8988T (cell line): Measurements from ENCODE around the gene PTPRB.

Source experiments
- DNase-seq: peaks from one replicate; pipeline ENCODE4 v3.0.0; 2011

Gene PTPRB

DNA sequence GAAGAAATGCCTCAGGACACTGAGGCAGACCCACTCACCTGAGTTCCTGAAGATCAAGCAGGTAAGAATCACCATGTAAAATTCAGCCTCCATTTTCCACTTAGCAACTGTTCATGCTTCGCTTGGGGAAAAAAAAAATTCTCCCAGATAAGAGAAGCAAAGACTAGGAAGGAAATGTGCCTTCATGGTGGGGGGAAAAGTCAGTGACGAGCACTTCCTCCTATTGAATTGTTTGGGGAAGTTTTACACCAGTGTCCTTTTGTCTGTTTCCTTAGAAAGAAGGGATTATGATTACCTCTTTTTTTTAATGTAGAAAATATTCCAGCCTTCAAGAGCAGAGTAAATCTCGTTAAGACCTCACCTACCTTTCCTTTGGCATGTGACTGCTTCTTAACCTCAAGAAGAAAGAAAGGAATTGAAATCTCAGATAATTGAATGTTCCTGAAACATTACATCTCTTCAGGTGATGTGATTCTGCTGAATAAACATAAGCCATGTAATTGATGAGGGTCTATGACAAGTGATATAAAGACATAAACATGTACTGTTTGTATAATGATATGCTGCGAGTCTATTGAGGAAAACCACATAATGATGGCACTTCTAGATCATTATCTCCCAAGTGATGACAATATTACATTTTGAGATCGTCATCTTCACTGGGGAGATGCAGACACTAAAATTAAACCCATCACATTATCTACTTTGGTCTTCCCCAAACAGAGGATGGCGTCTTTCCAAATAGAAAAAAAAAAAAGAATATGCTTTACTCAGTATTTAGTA is at the start of gene PTPRB:
PTPRB (minus strand) TSS at position 127 of the 783 bp plus-strand sequence; CDS start at position 93, 34 bp downstream.
- DNase-seq: no peak

DNA sequence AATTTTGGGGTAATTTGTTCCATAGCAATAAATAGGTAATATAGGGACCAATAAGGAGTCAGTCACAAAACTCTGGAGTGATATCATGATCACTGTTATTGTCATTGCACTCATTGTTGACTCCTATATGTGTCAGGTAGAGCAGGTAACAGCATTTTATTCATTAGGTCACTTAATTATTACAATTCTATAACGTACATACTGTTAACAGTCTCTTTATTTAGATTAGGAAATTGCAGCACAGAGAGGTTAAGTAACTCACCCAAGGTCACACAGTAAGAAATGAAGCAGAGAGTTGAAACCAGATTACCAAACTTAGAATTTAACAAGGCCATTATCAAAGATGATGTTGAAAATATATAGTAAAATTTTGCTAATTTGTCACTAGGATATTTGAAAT is 49.7 kb upstream of the PTPRB start:
- DNase-seq: no peak

DNA sequence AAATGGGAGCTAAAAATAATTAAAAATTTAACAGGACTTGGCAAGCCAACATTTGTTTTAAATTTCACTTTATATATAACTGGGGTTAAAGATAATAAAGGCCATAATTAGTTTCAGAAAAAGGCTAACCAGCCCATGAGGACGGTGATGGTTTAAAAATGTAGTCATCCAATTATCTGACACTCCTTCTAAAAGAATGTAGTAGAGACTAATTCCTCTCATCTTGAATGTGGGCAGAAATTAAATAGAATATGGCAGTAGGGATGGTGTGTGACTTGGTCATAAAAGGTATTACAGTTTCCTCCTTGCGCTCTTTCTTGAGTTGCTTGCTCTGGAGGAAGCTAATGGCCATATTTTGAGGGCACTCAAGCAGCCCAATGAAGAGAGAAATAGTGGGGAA is 49.1 kb upstream of the PTPRB start:
- DNase-seq: no peak

DNA sequence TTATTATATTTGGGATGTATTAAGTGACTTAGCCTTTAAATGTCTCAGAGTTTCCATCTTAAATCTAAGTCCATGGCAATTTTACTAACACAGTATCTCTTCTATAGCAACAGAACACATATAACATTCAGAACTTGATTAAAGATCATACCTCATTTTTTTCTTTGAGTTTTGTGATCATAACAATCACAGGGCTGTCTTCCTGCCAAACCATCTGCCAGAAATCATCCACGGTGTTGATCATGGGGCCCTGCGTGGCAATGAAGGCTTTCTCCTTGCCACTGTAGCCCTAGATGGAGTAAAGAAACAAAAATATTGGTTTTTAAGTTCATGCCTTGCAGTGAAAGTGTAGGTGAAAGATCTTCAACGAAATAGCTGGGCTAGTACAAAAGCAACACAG is 46.7 kb upstream of the PTPRB start:
- no peak for DNase-seq

DNA sequence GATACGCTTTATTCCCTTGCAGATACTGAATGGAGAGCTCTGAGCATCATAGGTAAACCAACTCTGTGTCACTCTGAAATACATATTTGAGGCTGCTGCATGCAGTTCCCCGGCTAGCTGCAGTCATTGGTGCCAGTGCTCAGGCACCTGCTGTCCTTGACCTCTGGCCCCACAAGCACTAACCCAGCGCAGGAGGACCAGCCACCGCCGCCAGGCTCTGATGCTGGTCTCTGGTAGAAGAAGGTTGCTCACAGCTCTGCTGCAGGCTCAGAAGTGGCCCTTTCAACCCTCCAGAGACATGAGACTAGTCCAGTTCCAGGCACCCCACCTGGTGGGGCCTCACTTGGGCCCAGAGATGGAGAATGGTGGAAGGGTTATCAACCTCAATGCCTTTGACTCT is 34.5 kb upstream of the PTPRB start:
- DNase-seq: no peak

DNA sequence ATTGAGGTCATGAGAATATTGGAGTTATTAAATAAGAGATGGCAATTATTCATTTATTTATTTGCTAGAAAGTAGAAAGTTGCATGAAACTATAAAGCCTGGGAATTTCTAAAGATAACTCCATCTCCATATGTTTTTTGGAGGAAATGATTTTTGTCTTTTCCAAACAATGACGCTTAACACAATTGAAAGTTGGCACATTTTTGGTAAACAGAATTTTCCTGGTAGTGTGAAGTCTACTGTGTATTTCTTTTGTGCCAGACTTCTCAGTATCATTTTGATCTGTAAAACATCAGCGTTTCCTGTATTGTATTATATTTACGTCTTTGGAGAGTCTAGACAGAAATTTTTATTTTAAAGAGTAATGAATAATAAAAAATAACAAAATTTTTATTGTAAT is 33.7 kb upstream of the PTPRB start:
- DNase-seq: no peak

DNA sequence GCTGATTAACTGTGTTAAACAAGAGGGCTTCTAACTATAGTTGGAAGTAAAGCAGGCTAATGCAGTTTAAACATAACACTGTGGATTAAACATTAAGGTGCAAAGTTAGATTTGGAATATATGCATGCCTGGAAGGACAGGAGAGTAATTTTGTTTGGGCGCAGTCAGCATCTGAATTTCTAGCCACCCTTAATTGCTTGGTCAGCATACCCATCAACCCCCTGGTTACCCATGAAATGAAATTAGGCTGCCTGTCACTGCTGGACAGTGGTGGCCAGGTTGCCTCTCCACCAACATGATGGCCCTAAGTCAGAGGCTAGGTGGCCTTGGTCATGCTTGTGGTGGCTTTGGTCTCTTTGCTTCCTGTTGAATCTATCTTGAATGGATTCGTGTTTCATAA is 30.0 kb upstream of the PTPRB start:
- DNase-seq: no peak

DNA sequence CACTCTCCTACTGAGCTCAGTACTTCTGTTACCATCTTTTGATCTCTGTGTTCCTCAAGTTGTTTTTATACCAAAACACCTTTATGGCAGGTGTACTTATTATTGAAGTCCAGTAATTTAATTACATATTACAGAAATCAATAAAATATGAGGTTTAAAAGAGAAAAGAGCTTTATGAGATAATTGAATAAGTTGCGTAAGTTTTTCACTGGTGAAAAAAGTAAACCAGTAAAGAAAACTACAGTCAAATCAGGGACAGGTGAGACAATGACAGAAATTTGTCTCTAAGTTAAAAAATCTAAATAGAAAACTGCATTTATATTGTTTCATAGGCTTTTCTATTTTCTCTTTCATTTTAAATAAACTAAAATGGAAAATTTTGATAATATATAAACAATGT is 29.1 kb upstream of the PTPRB start:
- no peak for DNase-seq

DNA sequence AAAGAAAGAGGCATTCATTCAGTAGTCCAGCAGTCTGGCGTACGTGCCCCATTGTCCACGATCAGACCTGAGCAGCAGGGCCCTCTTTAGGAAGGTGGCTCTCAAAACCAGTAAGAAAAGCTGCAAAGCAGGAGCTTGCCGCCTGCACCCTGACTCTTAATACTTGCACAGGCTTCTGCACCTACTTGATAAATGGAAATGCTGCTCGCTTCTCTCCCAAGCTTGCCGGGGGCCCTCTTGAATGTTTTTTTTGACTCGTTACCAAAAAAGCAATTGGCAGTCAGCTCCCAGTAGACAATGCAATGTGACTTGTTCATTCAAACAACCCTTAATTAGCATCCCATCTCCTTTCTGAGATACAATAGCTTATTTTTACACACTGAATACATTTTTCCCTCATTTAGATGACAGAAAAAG is 27.2 kb upstream of the PTPRB start:
- no peak for DNase-seq

DNA sequence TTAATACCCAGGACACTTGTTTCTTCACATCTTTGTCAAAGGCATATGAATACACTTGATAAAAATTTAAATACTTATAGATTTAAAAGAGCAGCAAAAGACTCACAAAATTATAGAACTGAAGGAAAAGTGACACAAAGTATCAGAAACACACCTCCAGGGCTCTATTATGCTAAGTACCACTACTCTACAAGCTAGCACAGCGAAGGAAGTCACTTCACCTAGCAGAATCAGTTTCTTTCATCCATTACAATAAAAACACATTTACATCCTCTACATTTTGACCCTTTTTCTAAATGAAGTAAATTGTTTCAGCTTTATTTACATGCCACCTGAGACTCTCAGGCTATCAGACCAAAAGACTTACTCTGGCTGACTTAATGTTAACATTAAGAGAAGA is 26.6 kb upstream of the PTPRB start:
- no peak for DNase-seq

DNA sequence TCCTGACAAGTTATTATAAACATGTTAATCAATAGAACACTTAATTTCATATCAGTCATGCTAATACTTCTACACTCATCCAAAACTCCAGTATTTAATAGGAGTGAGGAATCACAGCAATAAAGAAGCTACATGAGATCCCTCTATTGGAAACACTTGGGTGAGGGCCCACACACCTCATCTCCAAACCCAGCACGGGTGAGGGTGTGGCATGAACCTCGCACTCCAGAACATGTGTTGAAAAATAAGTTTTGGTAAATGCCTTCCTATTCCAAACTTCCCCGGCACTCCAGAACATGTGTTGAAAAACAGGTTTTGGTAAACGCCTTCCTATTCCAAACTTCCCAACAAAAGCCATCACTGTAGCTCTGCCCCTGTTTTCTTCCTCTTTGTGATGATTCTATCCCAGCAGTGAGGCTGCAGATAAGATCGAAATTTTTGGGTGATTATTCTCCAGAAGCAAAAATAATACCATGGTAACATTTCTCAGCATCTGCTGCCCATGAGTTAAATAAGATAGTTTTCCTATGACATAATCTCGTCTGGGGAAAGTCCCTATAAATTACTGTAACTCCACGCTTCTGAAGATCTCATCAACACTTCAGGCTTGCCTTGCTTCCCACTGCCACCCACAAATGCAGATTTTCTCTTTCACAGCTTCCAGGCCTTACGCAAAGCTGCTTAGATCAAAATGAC is 24.4 kb upstream of the PTPRB start:
- DNase-seq: no peak

DNA sequence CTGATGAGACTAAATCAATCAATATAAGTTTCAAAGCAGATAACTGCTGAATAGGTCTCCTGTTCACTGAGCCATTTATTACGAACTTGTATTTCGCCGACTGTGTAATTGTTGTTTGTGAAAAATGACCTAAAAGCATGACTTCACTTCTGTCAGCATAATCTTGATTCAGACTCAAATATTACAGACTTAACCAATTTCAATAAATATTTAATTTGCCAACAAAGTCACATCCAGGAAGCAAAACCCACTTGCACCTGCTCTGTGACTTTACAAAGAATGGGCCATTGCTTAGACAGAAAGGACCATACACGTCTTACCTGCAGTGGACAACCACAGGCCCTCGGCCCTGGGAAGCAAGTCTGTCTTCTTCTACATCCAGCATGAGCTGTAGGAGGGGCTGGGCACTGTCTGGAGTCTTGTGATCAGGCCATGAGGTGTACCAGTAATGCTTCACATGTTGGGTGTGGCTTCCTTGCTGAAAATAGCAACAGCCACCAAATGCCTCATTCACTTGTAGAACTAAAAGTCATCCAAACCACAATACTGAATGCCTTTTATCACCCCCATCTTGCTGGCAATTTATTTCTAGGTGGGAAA is 23.5 kb upstream of the PTPRB start:
- DNase-seq: no peak

DNA sequence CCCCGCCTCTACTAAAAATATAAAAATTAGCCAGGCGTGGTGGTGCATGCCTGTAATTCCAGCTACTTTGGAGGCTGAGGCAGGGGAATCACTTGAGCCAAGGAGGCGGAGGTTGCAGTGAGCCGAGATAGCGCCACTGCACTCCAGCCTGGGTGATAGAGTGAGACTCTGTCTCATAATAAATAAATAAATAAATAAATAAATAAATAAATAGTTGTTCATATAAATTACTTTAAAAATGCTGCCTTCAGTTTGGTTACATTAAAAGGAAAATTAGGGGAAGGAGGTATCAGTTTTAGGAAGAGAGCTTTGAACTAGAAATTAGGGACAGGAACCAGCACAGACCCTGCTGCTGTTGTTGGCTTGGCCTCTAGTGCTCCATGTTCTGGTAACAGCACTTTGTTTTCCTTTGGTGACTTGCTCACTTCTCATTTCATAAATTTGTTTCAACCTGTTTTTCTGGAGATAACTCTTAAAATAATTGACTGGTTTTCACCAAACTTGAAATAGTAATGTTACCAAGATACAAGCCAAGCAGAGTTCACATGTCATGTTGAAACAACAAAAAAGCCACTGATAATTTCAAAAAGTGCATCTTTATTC is 22.9 kb upstream of the PTPRB start:
- DNase-seq: no peak

DNA sequence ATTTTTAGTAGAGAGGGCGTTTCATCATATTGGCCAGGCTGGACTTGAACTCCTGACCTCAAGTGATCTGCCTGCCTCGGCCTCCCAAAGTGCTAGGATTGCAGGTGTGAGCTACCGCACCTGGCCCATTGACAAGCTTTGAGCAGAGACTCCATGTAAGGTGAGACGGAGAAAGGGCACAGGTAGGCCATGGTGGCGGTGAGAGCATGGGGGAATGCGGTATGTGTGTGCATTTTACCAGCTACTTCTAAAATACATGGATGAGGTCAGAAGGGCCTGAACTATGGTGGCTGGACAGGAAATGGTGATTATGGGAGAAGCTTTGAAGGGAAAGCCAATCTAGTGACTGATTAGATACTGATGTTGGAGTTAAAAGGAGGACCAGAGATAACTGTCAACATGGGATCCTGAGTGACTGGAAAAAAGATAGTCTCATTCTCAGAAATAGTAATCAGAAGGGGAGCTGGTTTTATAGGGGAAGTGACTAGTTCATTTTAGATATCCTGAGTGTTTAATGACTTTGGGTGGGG is 21.9 kb upstream of the PTPRB start:
- no peak for DNase-seq

DNA sequence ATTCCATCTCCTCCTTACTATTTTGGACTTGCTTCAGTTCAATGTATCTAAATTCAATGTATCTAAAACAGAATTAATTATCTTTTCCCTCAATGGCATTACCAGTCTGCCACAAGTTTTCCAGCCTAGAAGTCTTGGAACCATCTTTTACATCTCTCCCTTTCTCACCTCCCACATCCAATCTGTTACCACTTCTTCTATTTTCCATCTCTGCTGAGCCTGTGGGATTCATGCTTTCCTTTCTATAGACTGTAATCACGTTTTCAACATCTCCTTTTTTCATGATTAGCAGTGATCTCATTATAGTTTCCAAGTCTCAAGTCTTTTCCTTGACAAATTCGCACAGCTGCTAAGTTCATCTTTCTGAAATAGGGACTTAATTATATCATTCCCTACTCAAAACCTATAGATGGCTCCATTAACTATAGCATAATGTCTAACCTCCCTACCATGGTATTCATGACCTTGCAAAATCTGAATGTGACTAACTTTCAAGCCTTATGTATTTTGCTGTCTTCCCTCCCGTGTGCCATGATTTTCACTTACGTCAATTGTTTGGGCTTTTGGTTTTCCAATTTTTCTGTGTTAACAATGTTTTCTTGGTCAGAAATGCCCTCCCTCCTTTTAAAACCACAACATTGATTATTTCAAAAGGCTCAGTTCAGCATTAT is 20.5 kb upstream of the PTPRB start:
- DNase-seq: no peak

DNA sequence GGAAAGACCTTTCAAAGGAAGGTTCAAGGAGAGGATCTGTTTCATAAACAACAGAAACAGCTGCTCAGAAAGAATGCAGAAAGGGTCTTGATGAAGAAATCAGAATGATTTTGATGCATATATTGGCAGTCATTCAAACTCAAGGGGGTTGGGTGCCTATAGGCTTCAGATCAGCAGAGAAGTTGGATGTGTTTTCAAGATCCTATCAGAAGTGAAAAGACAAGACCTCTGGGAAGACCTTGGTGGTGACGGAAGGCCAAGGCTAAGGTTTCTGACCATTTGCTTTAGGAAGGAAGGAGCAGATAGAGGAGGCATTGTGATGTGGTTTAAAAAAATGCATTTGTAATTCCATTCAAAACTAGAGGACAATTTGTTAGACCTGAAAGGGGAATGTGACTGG is 15.2 kb upstream of the PTPRB start:
- no peak for DNase-seq

DNA sequence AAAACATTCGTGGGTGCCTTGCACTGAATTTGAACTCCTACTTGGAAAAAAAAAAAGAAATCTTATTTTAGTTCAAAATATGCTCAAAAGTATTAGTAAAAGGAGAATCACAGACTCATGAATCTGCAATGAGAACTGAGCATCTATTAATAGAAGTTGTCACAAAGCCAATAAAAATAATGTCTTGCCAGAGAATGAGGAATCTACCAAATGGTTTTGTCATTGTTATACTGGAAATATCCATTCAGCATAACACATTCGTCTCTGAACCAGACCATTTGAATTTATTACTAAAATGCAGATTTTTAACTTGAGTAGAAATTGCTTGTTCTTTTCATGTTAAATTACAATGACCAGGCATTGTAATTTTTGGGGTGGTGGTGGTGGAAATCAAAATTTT is 11.6 kb upstream of the PTPRB start:
- no peak for DNase-seq

DNA sequence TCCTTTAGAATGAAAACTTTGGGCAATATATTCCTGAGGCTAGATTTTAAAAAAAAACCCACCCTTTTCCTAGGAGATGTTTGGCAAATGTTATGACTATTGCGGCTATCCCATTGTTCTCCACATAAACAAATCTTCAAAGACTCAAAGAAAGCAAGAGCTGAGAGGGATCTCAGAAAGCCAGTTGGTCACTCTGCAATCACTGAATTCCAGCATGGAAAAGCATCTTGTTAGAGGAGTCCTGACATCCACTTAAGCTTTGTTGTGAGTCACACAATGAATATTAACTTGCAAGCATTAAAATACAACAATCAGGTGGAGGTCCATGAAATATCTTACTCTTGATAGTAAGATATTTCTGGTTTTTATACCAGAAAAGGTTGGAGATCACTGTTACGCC is 11.0 kb upstream of the PTPRB start:
- no peak for DNase-seq

DNA sequence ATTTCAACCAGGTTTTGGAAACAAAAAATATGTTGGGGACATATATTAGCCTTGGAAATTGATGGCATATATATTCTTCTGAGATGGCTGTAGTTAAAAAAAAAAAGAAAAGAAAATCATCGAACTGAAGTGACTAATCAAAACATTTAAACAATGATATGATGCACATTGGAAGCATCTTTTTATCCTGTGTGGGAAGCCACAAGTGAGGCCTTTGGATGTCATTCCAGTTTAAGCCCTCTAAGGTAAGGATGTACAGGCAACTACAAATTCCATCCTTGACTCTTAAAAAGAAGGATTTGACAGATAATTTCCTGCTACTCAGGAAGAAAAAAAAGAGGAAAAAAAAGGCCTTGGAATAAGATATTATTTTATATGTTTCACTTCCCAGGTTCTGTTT is 9.6 kb upstream of the PTPRB start:
- no peak for DNase-seq

DNA sequence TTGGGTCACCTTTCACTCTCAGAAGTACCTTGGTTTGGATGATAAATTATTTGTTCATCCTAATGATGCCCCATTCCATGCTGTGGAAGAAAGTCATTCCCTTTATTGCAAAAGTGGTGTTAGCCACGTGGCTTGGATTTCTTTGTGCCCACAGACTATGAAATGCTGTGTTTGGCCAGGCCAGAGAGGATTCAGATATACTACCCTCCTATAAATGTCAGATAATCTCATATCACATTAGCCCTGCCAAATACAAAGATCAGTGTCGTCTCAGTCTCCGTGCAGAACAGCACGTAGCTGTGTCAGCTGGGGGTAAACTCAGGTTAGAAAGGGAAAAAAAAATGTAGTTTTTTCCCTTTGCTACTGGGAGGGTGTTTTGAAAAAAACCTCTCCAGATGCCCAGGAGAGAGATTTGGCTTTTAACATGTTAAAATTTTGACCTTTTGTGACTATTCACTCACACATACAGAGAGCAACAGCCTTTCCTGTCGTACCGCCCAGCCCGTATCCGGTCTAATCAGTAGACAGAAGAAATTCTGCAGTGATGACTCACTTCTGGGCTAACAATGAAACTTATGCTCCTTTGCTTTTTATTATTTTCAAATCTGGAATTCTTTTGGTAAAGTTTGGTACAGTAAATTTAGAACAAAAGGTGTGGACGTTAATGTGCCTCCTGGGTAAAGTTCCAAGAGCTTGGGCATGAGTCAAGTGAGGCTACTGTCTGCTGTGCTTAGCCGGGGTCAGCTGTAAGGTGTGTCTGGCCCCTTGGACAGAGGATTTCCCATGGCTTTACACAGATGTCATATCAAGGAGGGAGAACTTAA is 8.5 kb upstream of the PTPRB start:
- no peak for DNase-seq

DNA sequence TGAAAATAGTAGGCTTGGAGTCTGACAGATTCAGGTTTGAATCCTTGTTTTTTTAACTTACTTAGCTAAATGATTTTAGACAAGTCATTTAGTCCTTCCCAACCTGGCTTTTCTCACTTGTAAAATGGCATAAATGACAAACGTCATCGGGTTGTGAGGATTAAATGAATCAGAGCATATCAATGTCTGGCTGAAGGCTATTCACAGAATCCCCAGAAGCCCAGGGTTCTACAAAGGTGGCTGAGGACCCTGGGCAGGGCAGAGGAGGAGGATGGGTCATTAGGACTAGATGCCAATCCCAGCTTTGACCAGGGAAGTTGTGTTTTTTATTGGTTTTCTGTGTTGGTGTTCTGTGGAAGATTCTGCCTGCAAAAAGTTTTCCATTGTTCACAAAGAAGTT is 7.6 kb upstream of the PTPRB start:
- no peak for DNase-seq

DNA sequence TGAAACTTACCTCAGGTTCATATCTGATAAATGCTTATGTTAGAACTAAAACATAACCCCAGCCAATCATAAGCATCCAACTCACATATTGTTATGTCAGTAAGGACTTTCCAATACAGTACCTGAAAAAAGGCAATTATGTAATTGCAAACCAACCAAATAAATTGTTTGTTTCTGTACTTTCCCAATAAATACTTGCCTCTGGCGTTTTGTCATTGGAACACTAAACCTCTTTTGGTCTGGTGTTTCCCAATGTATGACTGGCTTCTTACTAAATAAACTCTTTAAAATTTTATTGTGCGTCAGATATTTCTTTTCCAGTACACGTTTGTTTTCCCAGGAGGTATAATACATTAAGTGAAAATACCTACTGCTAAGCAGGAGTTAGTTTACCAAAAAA is 6.7 kb upstream of the PTPRB start:
- no peak for DNase-seq
